HG02981 (cell line): ENCODE measurements around the gene C1orf35.
A peak's percentile ranks its signal among the peaks of the same experiment; 100 is the strongest.

ENCODE experiments used
- ATAC-seq: cut with Tn5 transposase; IDR thresholded peaks from one replicate; pipeline ENCODE4 v1.9.1; 2021; ENCODE audit warnings: mild to moderate bottlenecking, moderate library complexity; ENCODE audit not compliant: unreplicated experiment

C1orf35 gene

GRCh38 chr1:228082214-228082917, 20.8 kb downstream of the C1orf35 start, which contains the start of gene ARF1:
TSS of gene ARF1 (plus strand) at chr1:228082708. CDS start at chr1:228097115, 14,407 bp downstream.
- peak; percentile 74 for ATAC-seq

GRCh38 chr1:228081578-228082213, 21.4 kb downstream of the C1orf35 start:
- ATAC-seq = peak; percentile 20

- ATAC-seq = no peak
Measured at GRCh38 chr1:228081144-228081543, 22.0 kb downstream of the C1orf35 start.

GRCh38 chr1:228079601-228080263, 23.4 kb downstream of the C1orf35 start:
- no peak for ATAC-seq

GRCh38 chr1:228079013-228079412, 24.1 kb downstream of the C1orf35 start:
- no peak for ATAC-seq

- no peak for ATAC-seq
Measured at GRCh38 chr1:228077565-228078330, 25.4 kb downstream of the C1orf35 start.

- ATAC-seq = no peak
Measured at GRCh38 chr1:228076796-228077430, 26.2 kb downstream of the C1orf35 start.

- ATAC-seq = no peak
Measured at GRCh38 chr1:228075801-228076271, 27.3 kb downstream of the C1orf35 start.

GRCh38 chr1:228074954-228075730, 28.0 kb downstream of the C1orf35 start:
- no peak for ATAC-seq

GRCh38 chr1:228073857-228074545, 29.1 kb downstream of the C1orf35 start:
- no peak for ATAC-seq

GRCh38 chr1:228073061-228073856, 29.9 kb downstream of the C1orf35 start:
- no peak for ATAC-seq

GRCh38 chr1:228072658-228073043, 30.5 kb downstream of the C1orf35 start:
- ATAC-seq = no peak

GRCh38 chr1:228071839-228072657, 31.1 kb downstream of the C1orf35 start:
- no peak for ATAC-seq

- ATAC-seq = no peak
Measured at GRCh38 chr1:228070851-228071250, 32.3 kb downstream of the C1orf35 start.

GRCh38 chr1:228070173-228070572, 33.0 kb downstream of the C1orf35 start:
- no peak for ATAC-seq

- no peak for ATAC-seq
Measured at GRCh38 chr1:228068359-228068758, 34.8 kb downstream of the C1orf35 start.

- no peak for ATAC-seq
Measured at GRCh38 chr1:228066891-228067654, 36.1 kb downstream of the C1orf35 start.
